Colonic mucosa (tissue), 4 donors: ENCODE results near the gene TBR1. TPM values are rescaled to one million over a fixed set of nuclear protein-coding genes. Genes with fewer than 3 reads are reported as not detected.

ENCODE experiments used
- DNase-seq: peaks from one replicate; pipeline ENCODE4 v3.0.0-alpha.2; 2020
- H3K27ac ChIP-seq: fragments of 200-600 bp; one replicate; pipeline ENCODE4 v1.8.0; 2021
- H3K27me3 ChIP-seq: fragments of 200-600 bp; one replicate; pipeline ENCODE4 v1.8.0; 2021
- H3K36me3 ChIP-seq: fragments of 200-600 bp; one replicate; pipeline ENCODE4 v1.8.0; 2021
- H3K4me1 ChIP-seq: fragments of 200-600 bp; one replicate; pipeline ENCODE4 v1.8.0; 2021; ENCODE audit warnings: mild to moderate bottlenecking
- H3K4me3 ChIP-seq: fragments of 200-600 bp; one replicate; pipeline ENCODE4 v1.8.0; 2021
- H3K9ac ChIP-seq, 2 donors: one replicate each; pipeline ENCODE4 v1.7.0; 2013; ENCODE audit warnings: control low read depth in 2 of 2, low read depth in 2 of 2, low read length in 2 of 2
- H3K9me3 ChIP-seq: fragments of 200-600 bp; one replicate; pipeline ENCODE4 v1.8.0; 2021
- intact Hi-C: fragments of 100-400 bp; cut with DNase I; formaldehyde crosslinking; loops from one replicate; pipeline ENCODE4 v1.14.1; 2022
- total RNA-seq, 2 donors: library from RNA; stranded (reverse); fragmentation: NEBNext Ultra II Directional in 1 of 2; extraction: Animal tissue kit (Norgen Biotek cat#: 25700) in 1 of 2; gene quantifications; one replicate each; pipeline ENCODE4 v1.2.1, GENCODE V29; 2021
- TF ChIP-seq, protein P1 (sequence below): fragments of 200-600 bp; IDR thresholded peaks from one replicate; pipeline ENCODE4 v1.8.0; 2022; ENCODE audit warnings: antibody characterized with exemption, mild to moderate bottlenecking
- donor health status: healthy.
- donor health status: DM: no; HTN: no; CAD: no.
- donor health status: DM: no; HTN: no; CAD: no.

TBR1 gene
- total RNA-seq, 2 donors from 2014 or later = not detected

DNA sequence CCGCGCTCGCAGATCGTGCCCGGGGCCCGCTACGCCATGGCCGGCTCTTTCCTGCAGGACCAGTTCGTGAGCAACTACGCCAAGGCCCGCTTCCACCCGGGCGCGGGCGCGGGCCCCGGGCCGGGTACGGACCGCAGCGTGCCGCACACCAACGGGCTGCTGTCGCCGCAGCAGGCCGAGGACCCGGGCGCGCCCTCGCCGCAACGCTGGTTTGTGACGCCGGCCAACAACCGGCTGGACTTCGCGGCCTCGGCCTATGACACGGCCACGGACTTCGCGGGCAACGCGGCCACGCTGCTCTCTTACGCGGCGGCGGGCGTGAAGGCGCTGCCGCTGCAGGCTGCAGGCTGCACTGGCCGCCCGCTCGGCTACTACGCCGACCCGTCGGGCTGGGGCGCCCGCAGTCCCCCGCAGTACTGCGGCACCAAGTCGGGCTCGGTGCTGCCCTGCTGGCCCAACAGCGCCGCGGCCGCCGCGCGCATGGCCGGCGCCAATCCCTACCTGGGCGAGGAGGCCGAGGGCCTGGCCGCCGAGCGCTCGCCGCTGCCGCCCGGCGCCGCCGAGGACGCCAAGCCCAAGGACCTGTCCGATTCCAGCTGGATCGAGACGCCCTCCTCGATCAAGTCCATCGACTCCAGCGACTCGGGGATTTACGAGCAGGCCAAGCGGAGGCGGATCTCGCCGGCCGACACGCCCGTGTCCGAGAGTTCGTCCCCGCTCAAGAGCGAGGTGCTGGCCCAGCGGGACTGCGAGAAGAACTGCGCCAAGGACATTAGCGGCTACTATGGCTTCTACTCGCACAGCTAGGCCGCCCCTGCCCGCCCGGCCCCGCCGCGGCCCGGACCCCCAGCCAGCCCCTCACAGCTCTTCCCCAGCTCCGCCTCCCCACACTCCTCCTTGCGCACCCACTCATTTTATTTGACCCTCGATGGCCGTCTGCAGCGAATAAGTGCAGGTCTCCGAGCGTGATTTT is 7.6 kb downstream of the TBR1 start:
- DNase-seq = peak; percentile 25
- Histone ChIP-seq H3K27me3 (peaks cover 97% of the 10 kb centered on the region), H3K9ac (no peak overlapping the region), H3K4me1 (peaks cover 4% of the 10 kb centered on the region), H3K4me3 (peak overlapping the region; percentile 37), H3K36me3 (no peaks in the 10 kb centered on the region), H3K27ac (no peak overlapping the region), H3K9me3 (no peaks in the 10 kb centered on the region)
- TF ChIP-seq, protein P1, sequence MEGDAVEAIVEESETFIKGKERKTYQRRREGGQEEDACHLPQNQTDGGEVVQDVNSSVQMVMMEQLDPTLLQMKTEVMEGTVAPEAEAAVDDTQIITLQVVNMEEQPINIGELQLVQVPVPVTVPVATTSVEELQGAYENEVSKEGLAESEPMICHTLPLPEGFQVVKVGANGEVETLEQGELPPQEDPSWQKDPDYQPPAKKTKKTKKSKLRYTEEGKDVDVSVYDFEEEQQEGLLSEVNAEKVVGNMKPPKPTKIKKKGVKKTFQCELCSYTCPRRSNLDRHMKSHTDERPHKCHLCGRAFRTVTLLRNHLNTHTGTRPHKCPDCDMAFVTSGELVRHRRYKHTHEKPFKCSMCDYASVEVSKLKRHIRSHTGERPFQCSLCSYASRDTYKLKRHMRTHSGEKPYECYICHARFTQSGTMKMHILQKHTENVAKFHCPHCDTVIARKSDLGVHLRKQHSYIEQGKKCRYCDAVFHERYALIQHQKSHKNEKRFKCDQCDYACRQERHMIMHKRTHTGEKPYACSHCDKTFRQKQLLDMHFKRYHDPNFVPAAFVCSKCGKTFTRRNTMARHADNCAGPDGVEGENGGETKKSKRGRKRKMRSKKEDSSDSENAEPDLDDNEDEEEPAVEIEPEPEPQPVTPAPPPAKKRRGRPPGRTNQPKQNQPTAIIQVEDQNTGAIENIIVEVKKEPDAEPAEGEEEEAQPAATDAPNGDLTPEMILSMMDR = no peak
- intact Hi-C loops = loop anchor here (5.0 kb wide), 1 partner anchor 116 kb away; the partner anchor contains the start of gene PSMD14

DNA sequence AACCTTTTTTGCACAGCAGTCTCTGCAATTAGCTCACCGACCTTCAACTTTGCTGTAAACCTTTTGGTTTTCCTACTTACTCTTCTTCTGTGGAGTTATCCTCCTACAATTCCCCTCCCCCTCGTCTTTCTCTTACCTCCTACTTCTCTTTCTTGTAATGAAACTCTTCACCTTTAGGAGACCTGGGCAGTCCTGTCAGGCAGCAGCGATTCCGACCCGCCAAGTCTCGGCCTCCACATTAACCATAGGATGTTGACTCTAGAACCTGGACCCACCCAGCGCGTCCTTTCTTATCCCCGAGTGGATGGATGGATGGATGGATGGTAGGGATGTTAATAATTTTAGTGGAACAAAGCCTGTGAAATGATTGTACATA is 8.3 kb downstream of the TBR1 start:
- H3K27ac ChIP-seq = no peak overlapping the region
- peaks cover 4% of the 10 kb centered on the region for H3K4me1 ChIP-seq
- peaks cover 94% of the 10 kb centered on the region for H3K27me3 ChIP-seq
- no peaks in the 10 kb centered on the region for H3K9me3 ChIP-seq
- no peak overlapping the region for H3K4me3 ChIP-seq
- DNase-seq = no peak
- TF ChIP-seq, protein P1 = no peak
- intact Hi-C loops = loop anchor here (5.0 kb wide), 1 partner anchor 117 kb away; the partner anchor contains the start of gene PSMD14
- no peaks in the 10 kb centered on the region for H3K36me3 ChIP-seq
- no peak overlapping the region for H3K9ac ChIP-seq

DNA sequence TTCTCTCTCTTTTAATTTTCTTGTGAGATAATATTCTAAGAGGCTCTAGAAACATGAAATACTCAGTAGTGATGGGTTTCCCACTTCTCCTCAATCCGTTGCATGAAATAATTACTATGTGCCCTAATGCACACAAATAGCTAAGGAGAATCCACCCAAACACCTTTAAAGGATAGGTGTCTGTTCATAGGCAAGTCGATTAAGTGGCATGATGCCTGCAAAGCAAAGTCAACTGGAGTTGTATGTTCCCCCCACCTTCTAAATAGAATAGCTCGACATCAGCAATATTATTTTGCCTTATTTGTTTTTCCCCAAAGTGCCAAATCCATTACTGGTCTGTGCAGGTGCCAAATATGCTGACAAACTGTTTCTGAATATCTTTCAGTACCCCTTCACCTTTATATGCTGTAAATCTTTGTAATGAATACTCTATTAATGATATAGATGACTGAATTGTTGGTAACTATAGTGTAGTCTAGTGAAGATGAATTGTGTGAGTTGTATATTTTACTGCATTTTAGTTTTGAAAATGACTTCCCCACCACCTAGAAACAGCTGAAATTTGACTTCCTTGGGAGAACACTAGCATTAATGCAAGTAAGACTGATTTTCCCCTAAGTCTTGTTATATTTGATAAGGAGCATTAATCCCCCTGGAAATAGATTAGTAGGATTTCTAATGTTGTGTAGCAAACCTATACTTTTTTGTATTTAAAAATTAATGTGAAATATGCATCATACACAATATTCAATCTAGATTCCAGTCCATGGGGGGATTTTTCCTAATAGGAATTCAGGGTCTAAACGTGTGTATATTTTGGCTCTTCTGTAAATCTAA is 9.0 kb downstream of the TBR1 start:
- peaks cover 86% of the 10 kb centered on the region for H3K27me3 ChIP-seq
- H3K4me1 ChIP-seq = peaks cover 4% of the 10 kb centered on the region
- H3K9ac ChIP-seq = no peak overlapping the region
- TF ChIP-seq, protein P1 = no peak
- H3K36me3 ChIP-seq = no peaks in the 10 kb centered on the region
- intact Hi-C loops = loop anchor here (5.0 kb wide), 1 partner anchor 118 kb away; the partner anchor contains the start of gene PSMD14
- no peaks in the 10 kb centered on the region for H3K9me3 ChIP-seq
- DNase-seq = no peak
- H3K4me3 ChIP-seq = no peak overlapping the region
- H3K27ac ChIP-seq = no peak overlapping the region

DNA sequence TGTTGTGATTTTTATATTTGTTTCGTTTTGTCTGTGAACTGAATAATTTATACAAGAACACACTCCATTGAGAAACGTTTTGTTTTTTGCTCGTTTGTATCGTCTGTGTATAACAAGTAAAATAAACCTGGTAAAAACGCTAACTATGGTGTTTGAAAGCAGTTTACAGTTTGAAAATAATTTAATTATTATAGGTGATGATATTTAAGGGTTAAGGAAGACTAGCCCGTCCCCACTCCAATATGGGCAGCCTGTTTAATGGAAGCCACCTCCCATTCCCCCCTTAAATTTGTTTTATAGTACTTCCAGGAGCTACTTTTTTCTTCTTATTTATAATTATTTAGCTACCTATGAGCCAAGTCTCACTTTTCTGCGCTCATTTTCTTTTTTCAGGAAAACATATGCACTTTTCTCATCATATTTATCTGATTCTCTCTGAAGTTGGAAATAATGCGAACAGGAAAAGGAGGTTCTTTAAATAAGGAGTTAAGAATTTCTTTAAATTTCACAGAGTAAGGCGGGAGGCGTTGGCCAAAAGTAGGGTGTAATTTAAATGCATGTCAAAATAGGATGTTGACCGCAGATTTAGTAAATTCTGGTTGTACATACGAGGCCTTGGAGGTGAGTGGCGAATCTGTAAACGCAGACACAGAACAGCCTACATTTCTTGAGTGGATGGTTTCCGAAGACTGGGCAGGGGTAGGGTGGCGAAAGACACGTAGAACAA is 9.8 kb downstream of the TBR1 start:
- H3K36me3 ChIP-seq = no peaks in the 10 kb centered on the region
- H3K27ac ChIP-seq = no peak overlapping the region
- peaks cover 4% of the 10 kb centered on the region for H3K4me1 ChIP-seq
- DNase-seq = no peak
- TF ChIP-seq, protein P1 = no peak
- no peaks in the 10 kb centered on the region for H3K9me3 ChIP-seq
- no peak overlapping the region for H3K9ac ChIP-seq
- no peak overlapping the region for H3K4me3 ChIP-seq
- intact Hi-C loops = no loop called here
- peaks cover 79% of the 10 kb centered on the region for H3K27me3 ChIP-seq

DNA sequence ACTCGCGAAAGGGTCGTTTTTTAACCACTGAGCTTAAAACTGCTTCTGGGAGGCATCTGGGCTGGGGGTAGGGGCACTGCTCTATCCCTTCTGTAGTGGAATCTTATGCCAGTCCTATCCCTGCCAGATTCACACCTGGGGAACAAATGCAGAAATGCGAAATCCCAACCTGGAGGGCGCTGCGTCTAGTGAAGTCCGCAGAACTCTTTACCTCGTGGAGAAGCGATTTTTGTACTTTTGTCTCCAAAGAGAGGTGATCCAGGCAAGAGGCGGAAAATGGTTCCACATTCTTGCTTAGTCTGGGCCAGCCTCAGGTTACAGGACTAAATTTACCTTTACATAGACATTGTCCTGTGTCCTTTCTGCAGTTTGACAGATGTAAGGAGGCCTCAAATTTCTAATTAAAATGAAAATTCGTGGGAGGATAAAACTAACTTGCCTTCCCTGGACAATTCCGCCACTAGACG is 10.4 kb downstream of the TBR1 start:
- Histone ChIP-seq H3K36me3 (no peaks in the 10 kb centered on the region), H3K27ac (no peak overlapping the region), H3K9ac (no peak overlapping the region), H3K9me3 (no peaks in the 10 kb centered on the region), H3K4me1 (peaks cover 4% of the 10 kb centered on the region), H3K27me3 (peaks cover 73% of the 10 kb centered on the region), H3K4me3 (peak overlapping the region; percentile 20)
- TF ChIP-seq, protein P1 = no peak
- intact Hi-C loops = no loop called here
- DNase-seq = no peak
